Esophagus squamous epithelium (tissue), 4 donors: ENCODE results near the gene DLL4.

Source experiments
- CTCF ChIP-seq, 6 experiments: fragments of 450-650 bp in 4 of 6; fragments of 200-600 bp in 2 of 6; sonication (generic) in 2 of 6; IDR thresholded peaks; one replicate each; pipeline ENCODE4 v1.5.1; 2016 to 2019; ENCODE audit warnings: antibody characterized with exemption in 6 of 6, mild to moderate bottlenecking in 4 of 6, moderate library complexity in 4 of 6
- POLR2A ChIP-seq, 4 donors: fragments of 450-650 bp; IDR thresholded peaks; one replicate each; pipeline ENCODE4 v1.6.1; 2017; ENCODE audit warnings: antibody characterized with exemption in 4 of 4, mild to moderate bottlenecking in 4 of 4, moderate library complexity in 3 of 4

- TF ChIP-seq CTCF (IDR thresholded peaks at IDR 0.05), result no peak
- TF ChIP-seq POLR2A (IDR thresholded peaks at IDR 0.05), result no peak
Measured at GRCh38 chr15:40904552-40905201, 24.5 kb upstream of the DLL4 start.
